ENCODE data around the gene CTNNBL1.

The CTNNBL1 gene

GRCh38 chr20:37770908-37771307, 77.1 kb downstream of the CTNNBL1 start:
- DNase-seq (ENCODE audit: low read depth) = no peak
- no peak overlapping the region for H3K4me3 ChIP-seq (ENCODE audit: low read depth, low read length)
- TF ChIP-seq CTCF (IDR thresholded peaks at IDR 0.05; ENCODE audit: low read depth, low read length) (no peak), MYC (IDR thresholded peaks at IDR 0.05; ENCODE audit: low read depth, low read length) (no peak), MAX (IDR thresholded peaks at IDR 0.05; ENCODE audit: low read depth, low read length) (no peak), POLR2A (IDR thresholded peaks at IDR 0.05; ENCODE audit: extremely low read depth, insufficient read length) (no peak)

GRCh38 chr20:37773291-37773826, 79.5 kb downstream of the CTNNBL1 start:
- H3K4me3 ChIP-seq (ENCODE audit: low read depth, low read length) = no peak overlapping the region
- no peak for DNase-seq (ENCODE audit: low read depth)
- TF ChIP-seq POLR2A (IDR thresholded peaks at IDR 0.05; ENCODE audit: extremely low read depth, insufficient read length) (no peak), MAX (IDR thresholded peaks at IDR 0.05; ENCODE audit: low read depth, low read length) (no peak), MYC (IDR thresholded peaks at IDR 0.05; ENCODE audit: low read depth, low read length) (no peak), CTCF (IDR thresholded peaks at IDR 0.05; ENCODE audit: low read depth, low read length) (no peak)

- DNase-seq (ENCODE audit: low read depth) = no peak
- no peak for TF ChIP-seq MYC (IDR thresholded peaks at IDR 0.05; ENCODE audit: low read depth, low read length)
- TF ChIP-seq MAX (IDR thresholded peaks at IDR 0.05; ENCODE audit: low read depth, low read length) = no peak
- TF ChIP-seq POLR2A (IDR thresholded peaks at IDR 0.05; ENCODE audit: extremely low read depth, insufficient read length) = no peak
- TF ChIP-seq CTCF (IDR thresholded peaks at IDR 0.05; ENCODE audit: low read depth, low read length) = no peak
- no peak overlapping the region for H3K4me3 ChIP-seq (ENCODE audit: low read depth, low read length)
Measured at GRCh38 chr20:37774156-37774555, 80.3 kb downstream of the CTNNBL1 start.

- TF ChIP-seq MYC (IDR thresholded peaks at IDR 0.05; ENCODE audit: low read depth, low read length) (no peak), CTCF (IDR thresholded peaks at IDR 0.05; ENCODE audit: low read depth, low read length) (no peak), MAX (IDR thresholded peaks at IDR 0.05; ENCODE audit: low read depth, low read length) (no peak), POLR2A (IDR thresholded peaks at IDR 0.05; ENCODE audit: extremely low read depth, insufficient read length) (no peak)
- no peak overlapping the region for H3K4me3 ChIP-seq (ENCODE audit: low read depth, low read length)
- no peak for DNase-seq (ENCODE audit: low read depth)
Measured at GRCh38 chr20:37775200-37775599, 81.4 kb downstream of the CTNNBL1 start.

GRCh38 chr20:37776049-37776448, 82.2 kb downstream of the CTNNBL1 start:
- DNase-seq (ENCODE audit: low read depth) = no peak

More at GRCh38 chr20:37776049-37776448, 82.2 kb downstream of the CTNNBL1 start:
- TF ChIP-seq MYC (IDR thresholded peaks at IDR 0.05; ENCODE audit: low read depth, low read length) (no peak), POLR2A (IDR thresholded peaks at IDR 0.05; ENCODE audit: extremely low read depth, insufficient read length) (no peak), MAX (IDR thresholded peaks at IDR 0.05; ENCODE audit: low read depth, low read length) (no peak), CTCF (IDR thresholded peaks at IDR 0.05; ENCODE audit: low read depth, low read length) (no peak)
- no peak overlapping the region for H3K4me3 ChIP-seq (ENCODE audit: low read depth, low read length)

All from NB4 (cell line).